Prostate gland (tissue), 2 donors: ENCODE measurements around the gene PODXL2. TPM values are rescaled to one million over a fixed set of nuclear protein-coding genes. Genes with fewer than 3 reads are reported as not detected.

ENCODE experiments used
- DNase-seq: peaks from one replicate; pipeline ENCODE4 v3.0.0-alpha.2; 2019; ENCODE audit warnings: low spot score
- H3K27ac ChIP-seq, 2 donors: fragments of 200-600 bp; sonication (generic); 2 replicates each; pipeline ENCODE4 v1.5.1; 2017 to 2019
- H3K27me3 ChIP-seq: fragments of 200-600 bp; sonication (generic); replicated peaks from 2 replicates; pipeline ENCODE4 v1.5.1; 2019; ENCODE audit not compliant: insufficient read depth
- H3K36me3 ChIP-seq, 2 donors: fragments of 200-600 bp; sonication (generic); 1 replicate in 1 of 2; 2 replicates in 1 of 2; pipeline versions ENCODE4 v1.5.1 to v1.8.1; 2017 to 2019
- H3K4me1 ChIP-seq: fragments of 200-600 bp; sonication (generic); replicated peaks from 2 replicates; pipeline ENCODE4 v1.5.1; 2019
- H3K4me3 ChIP-seq, 2 donors: fragments of 200-600 bp; sonication (generic); 2 replicates each; pipeline ENCODE4 v1.5.1; 2017 to 2019
- H3K9me3 ChIP-seq: fragments of 200-600 bp; sonication (generic); 2 replicates; pipeline ENCODE4 v1.5.1; 2017
- POLR2A ChIP-seq: fragments of 450-650 bp; IDR thresholded peaks from one replicate; pipeline ENCODE4 v1.6.1; 2016; ENCODE audit warnings: antibody characterized with exemption, mild to moderate bottlenecking
- POLR2AphosphoS5 ChIP-seq: sonication (generic); formaldehyde crosslinking; IDR thresholded peaks from one replicate; pipeline ENCODE4 v1.6.1; 2017; ENCODE audit warnings: antibody characterized with exemption
- WGBS: methylation state at CpG from one replicate; pipeline ENCODE4 v1.1.5; 2018; 5-methylcytosine and 5-hydroxymethylcytosine counted together
- intact Hi-C: fragments of 100-400 bp; cut with DNase I; formaldehyde crosslinking; loops from one replicate; pipeline ENCODE4 v1.14.2; 2022
- total RNA-seq, 2 donors: library from RNA; depleted of rRNA; stranded (reverse); fragments of >200 nt; gene quantifications; one replicate each; pipeline ENCODE4 v1.1.0, GENCODE V29; 2016
- TF ChIP-seq, protein P1 (sequence below), 4 experiments: fragments of 200-600 bp in 2 of 4; fragments of 450-650 bp in 2 of 4; sonication (generic) in 2 of 4; IDR thresholded peaks; 1 replicate in 3 of 4; 2 replicates in 1 of 4; pipeline ENCODE4 v1.5.1; 2016 to 2019; ENCODE audit warnings: antibody characterized with exemption in 4 of 4, mild to moderate bottlenecking in 2 of 4, moderate library complexity in 2 of 4

Gene PODXL2
- total RNA-seq, 2 donors from 2014 or later: 63.9 to 73.7 TPM

DNA sequence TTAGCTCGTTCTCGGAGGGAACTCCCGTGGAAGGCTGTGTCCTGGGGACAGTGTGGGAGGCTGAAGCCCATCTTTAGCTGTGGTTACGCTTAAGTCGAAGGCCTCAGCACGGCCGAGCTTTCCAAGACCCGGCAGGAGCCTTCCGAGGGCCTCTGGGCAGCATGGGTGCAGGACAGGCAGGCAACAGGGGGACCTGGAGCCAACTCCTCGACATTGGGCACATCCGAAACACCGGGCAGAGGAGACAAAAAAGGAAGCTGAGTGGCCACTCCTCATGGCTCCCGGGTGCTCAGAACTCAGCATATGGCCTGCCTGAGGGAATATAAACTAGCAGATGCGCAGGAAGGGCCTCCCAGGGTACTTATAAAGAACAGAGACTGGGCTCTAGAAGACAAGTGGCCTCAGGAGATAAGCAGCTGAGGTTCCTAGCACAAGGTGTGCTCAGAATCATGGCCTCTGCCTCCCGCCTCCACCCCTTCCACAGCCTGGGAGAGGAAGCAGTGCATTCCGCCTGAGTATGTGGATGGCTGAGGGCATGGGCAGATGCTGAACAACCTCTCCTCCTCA, 77.9 kb downstream of the PODXL2 start:
- H3K36me3 ChIP-seq: no peaks in the 10 kb centered on the region
- no peak for DNase-seq
- no peak overlapping the region for H3K4me3 ChIP-seq
- intact Hi-C loops: no loop called here
- H3K27ac ChIP-seq: no peak overlapping the region
- 89% methylated on average over 16 of the region's 16 CpGs for WGBS
- TF ChIP-seq POLR2AphosphoS5 (no peak), POLR2A (no peak)
- TF ChIP-seq, protein P1, sequence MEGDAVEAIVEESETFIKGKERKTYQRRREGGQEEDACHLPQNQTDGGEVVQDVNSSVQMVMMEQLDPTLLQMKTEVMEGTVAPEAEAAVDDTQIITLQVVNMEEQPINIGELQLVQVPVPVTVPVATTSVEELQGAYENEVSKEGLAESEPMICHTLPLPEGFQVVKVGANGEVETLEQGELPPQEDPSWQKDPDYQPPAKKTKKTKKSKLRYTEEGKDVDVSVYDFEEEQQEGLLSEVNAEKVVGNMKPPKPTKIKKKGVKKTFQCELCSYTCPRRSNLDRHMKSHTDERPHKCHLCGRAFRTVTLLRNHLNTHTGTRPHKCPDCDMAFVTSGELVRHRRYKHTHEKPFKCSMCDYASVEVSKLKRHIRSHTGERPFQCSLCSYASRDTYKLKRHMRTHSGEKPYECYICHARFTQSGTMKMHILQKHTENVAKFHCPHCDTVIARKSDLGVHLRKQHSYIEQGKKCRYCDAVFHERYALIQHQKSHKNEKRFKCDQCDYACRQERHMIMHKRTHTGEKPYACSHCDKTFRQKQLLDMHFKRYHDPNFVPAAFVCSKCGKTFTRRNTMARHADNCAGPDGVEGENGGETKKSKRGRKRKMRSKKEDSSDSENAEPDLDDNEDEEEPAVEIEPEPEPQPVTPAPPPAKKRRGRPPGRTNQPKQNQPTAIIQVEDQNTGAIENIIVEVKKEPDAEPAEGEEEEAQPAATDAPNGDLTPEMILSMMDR (IDR thresholded peaks at IDR 0.05): no peak
- no peaks in the 10 kb centered on the region for H3K9me3 ChIP-seq
- H3K4me1 ChIP-seq: no peaks in the 10 kb centered on the region
- no peaks in the 10 kb centered on the region for H3K27me3 ChIP-seq

DNA sequence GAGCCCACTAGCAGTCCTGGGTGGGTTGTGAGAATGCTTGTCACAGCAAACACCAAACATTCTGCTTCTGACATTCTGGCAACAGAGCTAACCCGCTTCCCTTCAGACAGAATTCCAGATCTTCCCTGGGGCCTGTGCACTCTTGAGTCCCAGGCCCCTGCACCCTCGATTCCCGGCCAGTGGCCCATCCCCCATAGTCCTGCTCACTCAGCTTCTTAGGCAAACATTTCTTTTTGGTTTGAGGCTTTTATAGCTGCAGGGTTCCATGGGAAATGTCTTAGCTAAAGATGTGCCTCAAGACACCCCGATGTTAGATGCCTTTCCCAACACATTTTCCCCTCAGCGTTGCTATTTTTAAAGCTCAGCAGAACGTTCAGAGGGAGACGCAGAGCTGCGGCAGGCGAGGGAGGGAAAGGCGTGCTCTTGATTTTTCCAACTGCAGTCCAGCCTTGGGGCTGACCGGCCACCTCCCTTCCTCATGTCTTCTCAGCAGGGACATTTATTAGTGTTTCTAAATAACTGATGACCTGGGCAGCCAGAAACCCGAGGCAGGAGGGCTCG, 78.9 kb downstream of the PODXL2 start:
- Histone ChIP-seq H3K27me3 (no peaks in the 10 kb centered on the region), H3K27ac (peak overlapping the region in 1 of 2 donors; percentile 5), H3K9me3 (no peaks in the 10 kb centered on the region), H3K36me3 (no peaks in the 10 kb centered on the region), H3K4me1 (no peaks in the 10 kb centered on the region), H3K4me3 (no peak overlapping the region)
- TF ChIP-seq POLR2A: no peak
- TF ChIP-seq POLR2AphosphoS5: peak; percentile 17
- TF ChIP-seq, protein P1 (IDR thresholded peaks at IDR 0.05): no peak
- no peak for DNase-seq
- intact Hi-C loops: no loop called here
- WGBS: 32% methylated on average over 13 of the region's 13 CpGs

DNA sequence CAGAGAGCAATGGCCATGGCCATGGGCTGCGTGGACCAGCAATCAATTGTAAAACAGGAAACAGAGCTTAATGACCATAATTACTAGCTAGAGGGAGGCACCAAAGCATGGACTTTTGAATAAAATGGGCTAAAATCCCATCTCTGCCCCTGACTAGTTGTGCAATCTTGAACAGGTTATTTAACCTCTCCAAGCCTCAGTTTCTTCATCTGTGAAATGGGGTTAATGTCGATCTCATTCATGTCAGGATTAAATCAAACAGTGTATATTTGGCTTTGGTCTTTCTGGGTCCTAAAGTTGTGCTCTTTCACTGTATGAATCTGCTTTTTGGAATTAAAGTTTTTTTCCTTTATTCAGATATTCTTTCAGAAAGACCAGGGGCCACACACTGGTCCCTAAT, 79.9 kb downstream of the PODXL2 start:
- DNase-seq: no peak
- H3K4me1 ChIP-seq: no peaks in the 10 kb centered on the region
- WGBS: 67% methylated on average over 2 of the region's 2 CpGs
- H3K36me3 ChIP-seq: no peaks in the 10 kb centered on the region
- TF ChIP-seq POLR2AphosphoS5 (no peak), POLR2A (no peak)
- TF ChIP-seq, protein P1 (IDR thresholded peaks at IDR 0.05): no peak
- no peaks in the 10 kb centered on the region for H3K9me3 ChIP-seq
- no peak overlapping the region for H3K4me3 ChIP-seq
- H3K27me3 ChIP-seq: no peaks in the 10 kb centered on the region
- intact Hi-C loops: no loop called here
- no peak overlapping the region for H3K27ac ChIP-seq

DNA sequence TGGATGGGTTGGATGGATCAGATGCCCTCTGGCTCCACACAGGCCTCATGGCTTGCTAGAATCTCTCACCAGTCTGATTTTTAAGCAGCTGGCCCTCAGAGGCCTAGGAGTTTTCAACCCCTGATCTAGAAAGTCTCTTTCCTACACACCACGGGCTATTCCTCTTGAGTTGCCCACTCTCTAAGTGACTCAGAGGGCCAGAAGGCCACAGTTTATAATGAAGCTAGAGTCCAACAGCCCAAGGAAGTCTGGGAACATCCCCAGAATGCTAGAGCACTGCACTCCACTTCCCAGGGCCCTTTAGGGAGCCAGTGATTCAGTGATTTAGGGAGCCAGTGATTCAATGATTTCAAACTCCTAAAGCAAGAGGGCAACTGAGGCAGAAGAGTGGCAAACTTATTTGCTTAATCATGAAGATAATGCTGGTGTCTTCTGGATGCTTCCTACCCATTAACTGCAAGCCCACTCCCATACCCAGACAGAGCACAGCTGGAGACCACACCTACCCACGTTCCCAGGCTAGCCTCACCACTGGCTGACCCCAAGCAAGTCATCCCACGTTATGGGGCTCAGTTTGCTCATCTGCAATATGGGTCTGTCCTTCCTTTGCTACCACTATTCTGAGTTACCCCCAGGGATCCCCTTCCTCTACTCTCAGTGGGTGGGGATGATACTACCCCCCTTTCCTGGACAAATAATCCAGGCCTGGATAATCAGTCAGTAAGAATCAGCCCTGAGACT, 80.5 kb downstream of the PODXL2 start:
- H3K4me3 ChIP-seq: no peak overlapping the region
- no peaks in the 10 kb centered on the region for H3K9me3 ChIP-seq
- H3K4me1 ChIP-seq: no peaks in the 10 kb centered on the region
- no peak overlapping the region for H3K27ac ChIP-seq
- 80% methylated on average over 3 of the region's 3 CpGs for WGBS
- no peak for DNase-seq
- no peaks in the 10 kb centered on the region for H3K36me3 ChIP-seq
- H3K27me3 ChIP-seq: no peaks in the 10 kb centered on the region
- intact Hi-C loops: no loop called here
- TF ChIP-seq POLR2AphosphoS5 (no peak), POLR2A (no peak)
- TF ChIP-seq, protein P1 (IDR thresholded peaks at IDR 0.05): no peak
